GM12892 (cell line): ENCODE results near the gene AP1B1.

Experiments used
- POLR2A ChIP-seq: IDR thresholded peaks from 2 replicates; pipeline ENCODE4 v1.6.1; 2011; ENCODE audit warnings: low read depth, low read length, control low read depth
- POLR2AphosphoS5 ChIP-seq: IDR thresholded peaks from 2 replicates; pipeline ENCODE4 v1.6.1; 2011; ENCODE audit warnings: low read depth, low read length, control low read depth

DNA sequence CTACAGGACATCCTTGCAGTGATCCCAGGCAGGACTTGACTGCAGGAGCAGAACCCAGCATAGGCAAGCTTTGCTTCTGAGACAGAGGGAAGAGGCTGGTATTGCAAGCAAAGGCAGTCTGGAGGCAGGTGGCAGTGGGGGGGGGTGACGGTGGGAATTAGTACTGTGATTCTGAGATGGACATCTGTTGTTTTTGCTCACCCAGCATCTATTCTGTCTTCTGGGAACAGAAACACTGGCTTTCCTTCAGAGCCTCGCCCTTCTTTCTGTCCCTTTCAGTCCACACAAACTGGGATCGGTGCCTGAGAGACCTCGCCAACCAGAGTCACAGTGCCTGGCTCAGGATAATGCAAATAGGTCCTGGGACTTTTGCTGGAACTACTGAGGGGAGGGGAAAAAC lies 41.7 kb downstream of the AP1B1 start:
- TF ChIP-seq POLR2A = no peak
- no peak for TF ChIP-seq POLR2AphosphoS5
